Activated CD4-positive, alpha-beta T cell treated with anti-CD3 and anti-CD28 coated beads, Interleukin-2, amount 50 U/mL, for 48 hours (primary cell): ENCODE measurements around the gene TMPRSS7.

ENCODE experiments used
- DNase-seq, 2 experiments: peaks; one replicate each; pipeline ENCODE4 v3.0.0-alpha.2; 2020

Gene TMPRSS7

DNA sequence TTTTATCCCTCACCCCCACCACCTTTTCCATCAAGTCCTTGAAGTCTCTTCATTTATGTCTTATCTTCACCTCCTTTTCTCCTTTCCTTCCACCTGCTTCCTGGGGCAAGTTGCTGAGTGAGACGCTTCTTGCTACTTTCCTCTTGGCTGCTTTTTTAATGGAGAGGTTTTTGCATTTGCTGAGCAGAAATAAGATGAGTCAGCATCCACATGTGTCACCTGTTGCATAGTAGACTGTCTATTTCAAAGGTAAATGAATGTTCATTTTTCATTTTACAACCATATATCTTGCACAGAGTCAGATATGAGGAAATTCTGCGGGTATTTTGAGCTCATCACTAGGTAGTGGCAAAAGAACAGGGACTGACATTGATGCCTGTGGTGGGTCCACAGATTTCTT, 70.2 kb downstream of the TMPRSS7 start:
- DNase-seq: no peak

DNA sequence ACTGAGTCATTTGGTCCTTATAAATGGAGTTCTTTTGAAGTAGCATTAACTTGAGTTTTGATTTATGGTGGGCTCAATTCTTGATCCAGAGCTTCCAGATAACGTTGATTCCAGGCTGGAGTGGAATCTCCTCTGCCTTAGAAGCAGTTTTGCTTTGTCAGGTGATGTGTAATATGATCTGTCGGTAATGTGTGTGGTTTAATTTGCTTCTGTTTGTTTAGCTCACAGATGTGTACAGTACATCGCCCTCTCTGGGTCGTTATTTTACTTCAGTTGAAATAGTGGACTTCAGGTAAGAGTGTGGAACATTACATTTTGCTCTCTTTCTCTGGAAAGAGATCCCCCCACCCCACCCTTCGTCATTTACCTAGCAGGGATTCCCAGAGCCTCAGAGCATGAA, 74.8 kb downstream of the TMPRSS7 start:
- no peak for DNase-seq

DNA sequence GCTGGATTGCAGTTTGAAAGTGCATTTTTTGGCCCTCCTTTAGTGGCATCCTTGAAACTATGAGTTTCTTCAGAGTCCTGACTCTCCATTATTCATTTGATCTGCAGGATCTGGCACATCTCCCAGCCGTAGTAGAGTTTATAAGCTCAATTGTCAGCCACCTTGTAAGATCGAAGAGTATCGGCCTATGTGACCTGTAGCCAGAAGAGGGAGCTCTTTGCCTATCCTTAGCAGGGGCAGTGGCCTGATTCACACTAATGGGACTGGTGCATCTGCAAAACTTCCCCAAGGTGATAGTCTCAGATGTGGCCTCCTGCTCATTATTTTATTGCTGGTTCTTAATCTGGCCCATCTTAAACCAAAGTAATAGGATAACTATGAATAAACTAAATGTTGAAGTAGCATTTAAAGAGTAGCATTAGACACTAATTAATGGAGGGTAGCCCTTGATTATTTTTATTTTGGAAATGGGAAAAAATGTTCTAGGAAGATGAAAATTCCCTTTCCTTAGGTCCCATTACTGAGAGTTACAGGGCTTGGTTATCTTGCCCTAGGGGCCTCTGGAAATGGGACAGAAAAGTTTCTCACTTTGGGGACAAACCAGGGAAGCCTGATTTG, 77.4 kb downstream of the TMPRSS7 start:
- peak; percentile 48 to 63 for DNase-seq

DNA sequence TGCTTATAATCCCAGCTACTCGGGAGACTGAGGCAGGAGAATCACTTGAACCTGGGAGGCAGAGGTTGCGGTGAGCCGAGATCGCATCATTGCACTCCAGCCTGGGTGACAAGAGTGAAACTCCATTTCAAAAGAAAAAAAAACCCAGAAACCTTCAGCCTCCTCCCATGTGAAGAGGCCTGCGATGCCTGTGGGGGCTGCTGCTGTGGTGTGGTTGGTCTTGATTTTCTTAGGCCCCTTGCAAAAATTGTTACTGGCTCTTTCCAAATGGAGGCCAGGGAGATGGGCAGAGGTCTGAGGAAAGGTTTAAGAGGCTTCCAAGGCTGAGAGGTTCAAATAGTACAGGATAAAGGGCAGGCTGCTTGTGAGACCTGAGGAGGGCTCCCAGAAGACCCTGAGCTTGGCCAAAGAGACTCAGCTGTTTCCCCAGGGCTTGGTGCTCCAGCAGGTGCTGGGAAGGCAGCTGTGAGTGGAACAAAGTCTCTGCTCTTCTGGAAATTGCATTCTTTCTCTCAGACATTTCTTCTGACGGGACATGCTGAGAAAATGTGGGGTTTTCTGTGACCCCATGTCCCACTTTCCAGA, 80.1 kb downstream of the TMPRSS7 start:
- DNase-seq: no peak

DNA sequence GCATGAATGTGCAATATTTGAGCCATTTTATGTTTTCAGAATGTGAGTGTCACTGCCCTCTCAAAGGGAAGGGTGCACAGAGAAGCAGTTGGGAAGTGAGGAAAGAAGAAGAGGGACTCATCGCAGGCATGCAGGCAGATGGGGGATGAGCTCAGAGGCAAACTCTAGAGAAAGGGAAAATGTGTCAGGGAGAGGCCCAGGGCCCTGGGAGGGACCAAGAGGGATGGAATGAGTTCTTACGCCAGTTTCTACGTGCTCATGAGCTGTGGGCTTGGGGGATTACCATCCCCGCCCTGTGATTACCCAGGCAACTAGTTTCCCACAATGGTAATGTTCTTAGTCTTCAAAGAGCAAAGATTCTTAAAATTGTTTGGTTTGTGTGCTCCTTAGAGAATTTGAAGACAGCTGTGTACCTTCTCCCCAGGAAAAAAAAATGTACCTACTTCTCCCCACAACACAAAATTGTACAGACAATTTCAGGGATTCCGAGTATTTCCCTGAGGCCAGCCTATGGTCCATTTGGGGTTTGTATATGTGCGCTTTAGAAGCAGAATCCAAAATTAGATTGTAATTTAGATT, 80.7 kb downstream of the TMPRSS7 start:
- DNase-seq: no peak

DNA sequence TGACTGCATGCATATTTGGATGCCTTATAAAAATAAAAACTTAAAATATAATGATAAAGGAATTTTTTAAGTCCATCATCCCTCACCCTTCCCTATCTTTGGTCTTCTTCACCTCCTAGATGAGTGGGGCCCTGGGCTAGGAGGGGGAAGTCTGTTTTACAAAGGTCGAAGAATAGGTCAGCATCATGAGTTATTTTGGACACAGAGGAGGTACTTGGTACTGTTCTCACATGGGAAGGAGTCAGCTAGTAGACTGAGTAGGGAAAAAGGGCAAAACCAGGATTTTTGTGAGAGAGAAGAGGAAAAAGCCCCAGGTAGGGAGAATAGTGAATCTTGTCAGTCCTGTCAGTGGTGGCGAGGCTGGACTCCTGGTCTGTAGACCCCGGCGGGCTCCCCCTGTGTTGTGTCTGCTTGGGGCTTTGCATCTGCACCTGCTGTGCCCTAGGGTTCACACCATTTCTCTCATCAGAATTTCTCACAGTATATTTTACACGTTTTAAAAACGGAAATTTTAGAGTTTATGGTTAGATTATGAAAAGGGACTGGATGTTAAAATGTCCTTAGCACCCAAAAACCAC, 81.4 kb downstream of the TMPRSS7 start:
- DNase-seq: no peak

DNA sequence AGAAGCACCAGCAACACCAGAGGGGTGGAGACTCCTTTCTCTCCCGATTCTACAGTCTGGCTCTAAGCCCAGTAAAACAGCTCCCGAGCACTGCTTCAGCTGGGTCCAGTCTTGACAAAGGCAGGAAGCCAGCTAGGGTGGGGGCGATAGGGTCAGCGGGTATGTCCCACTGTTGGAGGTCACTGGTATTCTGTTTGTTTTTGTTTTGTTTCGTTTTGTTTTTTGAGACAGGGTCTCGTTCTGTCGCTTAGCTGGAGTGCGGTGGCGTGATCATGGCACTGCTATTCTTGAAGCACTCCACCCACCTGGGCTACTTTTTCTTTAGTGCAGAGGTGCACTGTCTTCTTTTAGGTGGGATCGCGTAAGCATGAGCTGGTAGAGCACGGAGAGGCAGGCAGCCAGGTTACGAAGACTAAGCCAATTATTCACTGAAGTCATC, 82.2 kb downstream of the TMPRSS7 start:
- DNase-seq: no peak

DNA sequence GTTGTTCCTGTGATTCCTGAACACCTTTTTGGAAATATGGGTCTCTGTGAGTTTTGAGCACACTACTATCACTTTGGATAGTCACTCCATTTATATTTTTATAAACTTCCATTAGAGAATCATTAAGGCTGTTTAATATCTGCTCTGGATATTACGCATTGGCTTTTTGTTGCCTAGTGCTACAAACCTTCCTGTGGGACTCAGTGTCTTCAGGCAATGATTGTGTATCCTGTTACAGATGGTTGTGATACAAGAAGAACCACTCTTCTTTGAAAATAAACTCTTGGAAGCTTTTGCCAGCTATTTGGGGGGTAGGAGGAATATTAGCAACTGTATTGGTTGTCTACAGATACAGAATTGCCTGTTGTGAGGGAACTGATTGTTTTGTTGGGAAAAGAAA, 82.9 kb downstream of the TMPRSS7 start:
- DNase-seq: no peak

DNA sequence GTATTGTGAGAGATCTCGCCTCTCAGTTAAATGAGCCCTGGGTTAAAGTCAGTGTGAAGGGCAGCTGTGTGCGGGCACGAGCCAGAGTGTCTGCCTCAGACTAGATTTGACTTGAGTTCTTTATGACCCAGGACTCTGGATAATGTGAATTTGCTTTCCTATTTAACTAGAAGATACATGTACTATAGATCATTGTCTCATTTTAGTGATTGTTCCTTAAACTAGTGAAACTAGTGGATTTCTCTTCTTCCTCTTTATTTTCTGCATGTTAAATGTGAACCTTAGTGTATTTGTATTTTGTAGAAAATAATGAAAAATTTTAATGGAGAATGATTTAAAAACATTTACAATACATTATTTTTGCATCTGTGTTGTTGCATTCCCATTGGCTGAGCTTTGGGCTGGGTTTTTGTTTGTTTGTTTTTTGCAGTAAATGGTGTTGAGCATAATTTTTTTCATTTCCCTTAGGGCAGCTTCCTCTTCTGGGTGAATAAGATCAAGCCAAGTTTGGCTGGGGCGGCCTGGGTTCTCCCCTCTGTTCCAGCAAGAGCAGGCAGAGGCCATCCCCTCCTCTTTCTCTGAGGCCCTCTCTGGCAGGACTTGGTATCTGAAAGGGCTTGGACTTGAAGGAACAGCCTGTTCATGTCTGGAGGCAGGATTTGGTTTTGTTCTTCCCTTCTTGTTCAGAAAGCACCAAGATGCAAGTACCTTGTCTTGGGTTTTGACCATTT, 83.5 kb downstream of the TMPRSS7 start:
- DNase-seq: no peak

DNA sequence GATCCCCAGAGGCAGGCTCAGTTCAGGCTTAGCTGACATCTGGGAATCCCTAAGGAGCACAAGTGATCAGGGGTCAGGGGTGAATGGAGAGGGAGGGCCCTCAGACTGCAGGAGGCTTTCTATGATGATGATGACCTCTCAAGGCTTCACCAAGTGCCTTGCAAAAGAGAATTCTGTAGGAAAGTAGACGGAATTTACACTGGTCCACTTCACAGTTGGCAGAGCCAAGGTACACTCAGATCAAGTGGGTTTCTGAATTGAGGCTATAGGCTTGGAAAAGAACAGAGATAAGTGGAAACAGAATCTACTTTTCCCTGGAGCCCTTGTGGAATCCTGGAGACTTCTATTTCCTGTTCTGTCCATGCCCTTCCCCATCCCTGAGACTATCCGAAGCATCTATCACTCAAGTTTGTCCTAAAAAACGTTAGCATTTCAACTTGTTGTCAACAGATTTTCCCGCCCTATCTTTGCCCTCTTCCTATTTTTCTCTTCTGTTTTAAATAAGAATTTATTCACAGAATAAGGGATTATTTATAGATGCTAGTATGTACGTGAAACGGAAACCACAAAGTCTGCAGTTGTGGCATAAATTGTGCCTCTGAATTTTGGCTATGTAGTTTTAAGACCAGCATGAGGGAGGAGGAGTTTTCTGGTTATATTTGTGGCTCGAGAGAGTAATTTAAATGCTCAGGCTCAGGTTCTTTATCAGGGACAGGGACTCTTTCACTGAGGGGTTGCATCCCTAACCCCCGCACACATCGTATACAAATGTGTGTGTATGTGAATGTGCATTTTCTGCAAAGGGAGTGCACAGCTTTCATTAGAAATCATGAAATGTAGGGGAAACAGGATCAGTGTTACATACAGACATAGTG, 85.7 kb downstream of the TMPRSS7 start:
- DNase-seq: no peak

DNA sequence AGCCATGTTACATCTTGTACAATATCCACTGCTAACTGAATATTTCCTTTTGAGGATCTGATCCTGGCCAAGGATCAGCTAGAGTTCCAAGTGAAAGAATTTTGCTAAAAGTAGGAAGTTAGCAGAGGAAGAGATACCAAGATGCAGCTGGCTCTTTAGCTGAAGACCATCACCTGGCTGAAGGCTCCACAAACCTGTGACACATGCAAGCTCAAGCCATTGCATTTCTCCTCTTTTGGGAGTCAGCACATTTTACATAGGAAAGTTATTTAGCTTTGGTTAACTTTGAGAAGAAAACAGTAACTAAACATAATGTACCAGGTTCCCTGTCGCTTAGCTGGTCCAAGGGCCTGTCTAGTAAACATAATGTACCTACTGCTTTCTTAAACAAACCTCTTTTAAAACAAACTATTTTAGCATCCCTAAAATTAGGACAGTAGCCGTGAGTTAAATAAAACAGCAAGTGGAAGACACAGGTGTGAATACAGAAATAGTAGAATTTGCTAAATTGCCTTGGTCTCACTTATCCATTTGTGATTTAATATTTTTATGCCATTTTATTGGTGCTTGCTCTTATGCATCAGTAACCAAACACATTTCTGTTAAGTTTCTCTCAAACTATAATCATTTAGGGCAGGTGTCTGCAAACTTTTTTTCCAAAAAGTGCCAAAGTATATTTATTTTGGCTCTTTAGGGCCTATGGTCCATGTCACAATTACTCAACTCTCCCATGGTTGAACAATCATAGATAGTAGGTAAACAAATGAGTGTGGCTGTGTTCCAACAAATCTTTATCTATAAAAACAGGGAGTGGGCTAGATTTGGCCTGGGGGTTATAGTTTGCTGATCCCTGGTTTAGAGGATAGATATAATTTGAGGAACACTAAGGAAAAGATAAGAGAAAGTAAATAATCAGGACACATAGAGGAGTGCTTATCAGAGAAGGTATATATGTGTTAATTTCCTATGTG, 87.3 kb downstream of the TMPRSS7 start:
- DNase-seq: no peak

DNA sequence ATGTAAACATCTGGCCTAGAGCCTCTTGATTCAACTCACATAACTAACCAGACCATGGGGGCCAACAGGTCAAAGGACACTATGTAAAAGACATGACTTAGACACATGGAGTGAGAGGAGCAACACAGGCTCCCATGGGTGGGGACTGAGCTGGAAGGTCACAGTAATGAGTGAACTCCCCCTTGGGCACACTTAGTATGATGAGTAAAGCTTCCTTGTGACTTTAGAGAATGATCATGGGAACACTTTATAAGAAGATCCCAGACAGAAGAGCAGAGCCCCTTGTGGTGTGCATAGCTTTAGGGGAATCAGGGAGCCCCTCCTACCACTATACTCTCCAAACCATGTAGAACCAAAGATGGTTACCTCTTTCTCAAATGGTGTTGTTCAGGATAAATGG, 88.3 kb downstream of the TMPRSS7 start:
- no peak for DNase-seq

DNA sequence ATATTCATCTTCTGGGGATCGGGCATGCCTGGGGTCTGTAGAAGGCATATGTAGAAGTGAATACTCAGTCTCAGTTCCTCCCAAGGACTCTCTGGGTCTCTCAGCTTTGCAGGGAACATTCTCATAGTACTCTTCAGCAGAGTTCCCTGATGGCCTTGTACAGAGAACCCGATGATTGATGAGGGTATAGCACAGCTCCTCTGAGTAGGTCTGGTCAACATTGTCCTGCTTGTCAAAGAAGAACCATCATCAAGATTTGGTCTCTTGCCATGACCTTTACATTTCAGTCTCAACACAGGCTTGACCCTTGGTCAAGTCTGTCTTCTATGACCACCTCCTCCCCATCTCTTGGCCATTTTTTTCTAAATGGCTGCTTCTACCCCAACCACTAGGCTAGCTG, 89.0 kb downstream of the TMPRSS7 start:
- DNase-seq: no peak

DNA sequence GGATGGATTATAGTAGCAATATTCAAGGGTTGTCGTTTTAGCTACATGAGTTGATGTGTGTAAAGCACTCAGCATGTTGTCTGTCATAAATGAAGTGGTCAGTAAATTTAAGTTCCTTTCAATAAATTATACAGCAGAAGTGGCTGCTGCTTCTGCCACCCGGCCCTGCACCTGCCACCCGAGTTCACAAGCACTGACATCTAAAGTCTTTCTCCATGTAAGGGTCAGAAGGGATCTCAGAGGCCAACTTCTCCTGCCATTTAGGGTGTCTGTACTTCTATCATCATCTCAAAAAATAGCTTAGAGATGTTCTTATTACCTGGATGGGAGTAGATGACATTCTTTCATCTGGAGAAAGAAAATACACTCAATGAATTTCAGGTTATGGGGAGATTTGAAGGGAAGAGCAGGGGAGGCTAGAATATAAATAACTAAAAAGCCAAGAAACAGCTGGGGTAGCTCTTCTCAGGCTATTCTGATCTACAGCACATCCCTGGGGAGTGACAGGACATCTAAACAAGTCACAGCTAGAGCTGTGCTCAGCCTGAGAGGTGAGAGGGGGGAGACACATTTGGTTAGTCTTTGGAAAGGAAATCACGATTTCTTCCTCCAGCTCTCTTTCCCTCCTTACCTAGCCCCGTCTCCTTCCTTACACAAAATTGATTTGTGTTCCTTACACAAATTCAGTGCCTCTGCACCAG, 90.5 kb downstream of the TMPRSS7 start:
- DNase-seq: no peak

DNA sequence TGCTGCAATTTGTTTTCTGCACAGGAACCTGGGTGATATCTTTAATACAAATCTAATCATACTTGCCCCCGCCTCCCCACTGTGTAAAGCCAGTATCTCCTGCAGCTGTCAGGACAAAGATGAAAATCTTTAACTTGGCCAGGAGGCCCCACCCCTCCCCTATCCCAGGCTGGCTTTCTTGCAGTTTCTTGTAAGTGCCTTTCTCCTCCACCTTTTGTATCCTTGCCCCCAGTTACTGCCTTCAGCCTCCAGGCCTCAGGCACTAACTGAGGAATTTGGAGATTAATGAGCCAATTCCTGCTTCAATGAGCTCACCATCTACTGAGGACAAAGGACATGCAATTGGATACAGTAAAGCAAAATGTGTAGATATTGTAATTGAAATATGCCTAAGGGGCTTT, 92.0 kb downstream of the TMPRSS7 start:
- no peak for DNase-seq

DNA sequence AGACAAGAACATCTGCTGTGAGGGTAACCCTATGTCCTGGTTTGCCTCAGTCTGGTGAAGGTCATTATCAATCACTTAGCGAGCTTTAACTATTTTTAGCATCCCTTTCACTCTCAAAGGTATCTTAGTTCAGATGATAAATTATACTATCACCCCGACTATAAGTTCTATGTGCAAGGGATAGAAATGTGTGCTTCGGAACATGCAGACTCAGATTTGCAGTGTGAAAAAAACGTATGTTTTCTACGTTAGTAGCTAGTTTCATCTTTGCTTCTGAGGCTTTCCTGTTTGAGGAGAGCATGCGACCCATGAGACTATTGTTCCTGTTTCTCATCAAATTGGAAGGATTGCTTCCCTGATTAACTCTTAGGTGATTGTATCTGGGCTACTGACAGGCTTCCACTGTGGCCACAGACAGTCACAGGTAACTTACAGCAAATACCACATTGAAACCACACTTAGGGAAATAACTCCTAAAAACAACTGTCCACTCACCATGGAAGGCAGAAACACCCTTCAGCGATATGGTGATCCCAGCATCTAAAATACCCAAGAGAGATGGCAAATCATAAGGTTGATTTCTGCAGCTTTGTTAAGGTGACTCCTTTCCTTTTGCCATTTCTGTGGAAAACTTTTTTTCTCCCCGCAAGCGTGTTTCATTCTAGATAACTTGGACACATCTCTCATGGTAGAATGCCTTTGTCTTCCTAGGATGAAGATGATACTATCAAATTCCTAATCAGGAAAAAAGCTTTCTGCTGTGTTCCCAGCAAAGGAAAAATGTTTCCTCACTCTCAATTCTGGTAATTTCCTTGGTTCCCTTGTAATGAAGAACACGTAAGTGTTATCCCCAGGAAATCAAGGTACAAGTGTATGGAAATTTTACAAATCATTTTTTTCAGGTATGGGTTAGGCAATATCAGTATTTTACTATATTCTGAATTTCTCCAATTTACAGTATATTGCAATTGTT, 93.3 kb downstream of the TMPRSS7 start:
- DNase-seq: no peak

DNA sequence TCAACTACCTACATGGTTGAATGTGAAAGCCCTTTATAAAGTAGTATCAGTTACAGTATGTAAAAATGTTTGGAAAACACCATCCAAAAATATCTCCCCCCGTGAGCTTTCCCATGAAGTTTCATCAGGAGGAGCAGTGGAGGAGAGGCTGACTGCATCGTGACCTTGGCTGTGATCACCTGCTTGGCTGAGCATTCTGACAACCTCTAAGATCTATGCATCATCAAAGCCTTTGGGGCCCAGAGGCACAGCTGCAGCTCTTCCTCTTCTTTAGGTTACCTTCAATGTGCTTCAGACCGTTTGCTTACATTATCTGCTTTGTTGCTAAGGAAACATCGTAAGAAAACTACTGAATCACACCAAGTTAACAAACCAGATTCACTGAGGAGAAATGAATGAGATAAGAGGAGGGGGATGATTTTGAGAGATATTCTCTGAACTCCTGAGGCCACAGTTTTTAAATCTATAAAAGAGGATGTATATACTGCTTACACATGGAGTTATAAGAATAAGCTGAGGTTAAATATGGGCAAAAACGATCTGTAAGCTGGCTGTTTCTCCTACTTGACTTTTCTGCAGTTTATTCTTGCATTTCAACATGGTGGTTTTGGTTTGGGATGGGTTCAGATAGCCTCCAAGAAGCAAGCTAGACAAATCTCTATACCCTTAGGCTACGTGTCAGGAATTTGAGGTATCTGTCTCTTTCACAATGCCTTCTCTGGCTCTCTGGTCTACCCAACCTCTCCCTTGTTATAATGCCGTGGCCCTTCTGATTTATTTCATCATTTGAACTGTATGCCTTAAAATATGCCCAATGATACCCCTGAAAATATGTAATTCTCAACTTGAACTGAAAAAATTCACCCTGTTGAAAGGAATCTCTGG, 94.5 kb downstream of the TMPRSS7 start:
- peak; percentile 28 to 44 for DNase-seq

DNA sequence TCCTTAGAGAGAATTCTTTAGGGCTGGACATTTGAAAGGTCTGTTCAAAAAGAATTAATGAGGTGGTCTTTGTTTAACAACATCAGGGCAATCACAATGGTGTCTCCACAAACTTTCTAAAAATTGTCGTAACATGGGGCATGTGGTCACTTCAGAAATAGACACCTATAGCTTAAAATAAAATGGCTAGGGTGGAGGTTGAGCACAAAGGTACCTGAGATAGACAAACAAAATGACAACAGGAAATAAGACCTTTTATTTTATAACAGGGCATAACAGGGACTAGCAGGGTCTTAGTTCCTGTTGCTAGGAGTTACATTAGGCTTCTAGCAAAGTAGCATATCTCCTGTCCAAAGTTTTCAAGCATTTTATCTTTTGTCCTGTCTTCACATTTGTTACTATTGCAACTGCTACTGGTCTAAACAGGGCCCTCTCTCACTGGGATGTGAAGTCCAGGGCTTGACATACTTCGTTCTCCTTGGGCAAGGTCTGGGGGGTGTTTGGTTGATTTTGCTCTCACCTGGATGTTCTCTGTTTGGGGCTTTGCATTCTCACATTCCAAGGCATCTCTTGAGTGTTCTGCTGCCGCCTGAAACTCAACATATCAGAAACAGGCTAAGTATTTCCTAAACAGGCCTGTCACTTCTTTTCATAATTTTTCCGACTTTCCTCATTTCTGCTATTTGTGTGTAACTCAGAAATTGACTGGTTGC, 95.5 kb downstream of the TMPRSS7 start:
- no peak for DNase-seq
